ENCODE data around the gene RPS27L. TPM values are rescaled to one million over a fixed set of nuclear protein-coding genes. Genes with fewer than 3 reads are reported as not detected.
A peak's percentile ranks its signal among the peaks of the same experiment; 100 is the strongest.

Gene RPS27L
- total and polyA plus RNA-seq, 9 of the 15 experiments (the other 6 are each of a cell fraction or from before 2014, with no cell fraction given): 72.2 to 382 (median 116) TPM

- TF ChIP-seq ZNF518B (CRISPR knock-in tag; IDR thresholded peaks at IDR 0.05) (no peak), AFF4 (CRISPR knock-in tag; IDR thresholded peaks at IDR 0.05) (peak; percentile 96), NR0B1 (IDR thresholded peaks at IDR 0.05; ENCODE audit: partially characterized antibody) (no peak), ZBTB33 (CRISPR knock-in tag; IDR thresholded peaks at IDR 0.05) (0 out of 2 replicates have a peak, but pooled peaks have one; percentile 12), SNRNP70 (optimal IDR thresholded peaks at IDR 0.05; ENCODE audit: low read depth, low read length) (no peak)
Measured at GRCh38 chr15:63157118-63157843, at the start of gene RPS27L (continued).

All from K562 (cell line).